Stimulated activated CD4-positive, alpha-beta T cell treated with anti-CD3 and anti-CD28 coated beads, Interleukin-1b, Interleukin-23, amount 100 ng/mL, for 1 hour (primary cell): ENCODE data around the gene TTI1.

Source experiments
- DNase-seq, 2 donors: peaks; one replicate each; pipeline ENCODE4 v3.0.0-alpha.2; 2020; ENCODE audit warnings: low read depth in 2 of 2

TTI1 gene

DNA sequence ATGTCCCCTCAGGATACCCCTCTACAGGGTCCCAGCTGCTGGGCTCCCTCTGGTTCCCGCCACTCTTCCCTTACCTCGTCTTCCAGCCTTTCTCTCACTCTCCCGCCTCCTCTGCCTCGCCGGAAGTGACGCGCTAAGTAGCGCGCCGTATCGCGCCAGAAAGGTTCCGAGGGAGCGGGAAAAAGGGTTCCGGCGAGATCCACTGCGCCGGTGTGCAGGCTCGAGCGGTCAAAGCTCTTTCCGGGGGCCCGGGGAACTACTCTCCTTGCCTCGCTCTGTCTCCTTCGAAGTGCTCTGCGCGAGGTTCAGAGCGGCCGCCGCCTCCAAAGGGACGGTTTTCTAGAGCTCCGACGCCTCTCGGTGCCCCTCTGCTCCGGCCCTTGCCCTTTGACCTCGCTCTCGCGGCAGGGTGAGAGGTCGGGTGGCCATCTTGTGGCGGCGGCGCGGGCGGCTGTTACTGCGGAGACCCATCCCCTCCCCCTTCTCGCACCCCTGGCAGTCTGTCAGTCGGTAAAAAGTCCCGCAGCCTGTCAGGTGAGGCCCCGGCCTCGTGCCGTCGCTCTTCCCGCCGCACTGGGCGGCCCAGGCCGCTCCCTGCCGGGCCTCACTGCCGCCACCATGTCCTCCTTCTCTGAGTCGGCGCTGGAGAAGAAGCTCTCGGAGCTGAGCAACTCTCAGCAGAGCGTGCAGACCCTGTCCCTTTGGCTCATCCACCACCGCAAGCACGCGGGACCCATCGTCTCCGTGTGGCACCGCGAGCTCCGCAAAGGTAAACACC is at the start of gene TTI1, which contains the start of gene RPRD1B:
TTI1 (minus strand) TSS at position 127 of the 778 bp plus-strand sequence. CDS start 19,640 bp downstream, outside the sequence.
RPRD1B (plus strand) TSS at position 417 of the 778 bp plus-strand sequence; CDS start at position 619, 202 bp downstream.
- peak; percentile 48 to 73 for DNase-seq

- no peak for DNase-seq
Measured at GRCh38 chr20:38082894-38083293, 49.6 kb upstream of the TTI1 start.

DNA sequence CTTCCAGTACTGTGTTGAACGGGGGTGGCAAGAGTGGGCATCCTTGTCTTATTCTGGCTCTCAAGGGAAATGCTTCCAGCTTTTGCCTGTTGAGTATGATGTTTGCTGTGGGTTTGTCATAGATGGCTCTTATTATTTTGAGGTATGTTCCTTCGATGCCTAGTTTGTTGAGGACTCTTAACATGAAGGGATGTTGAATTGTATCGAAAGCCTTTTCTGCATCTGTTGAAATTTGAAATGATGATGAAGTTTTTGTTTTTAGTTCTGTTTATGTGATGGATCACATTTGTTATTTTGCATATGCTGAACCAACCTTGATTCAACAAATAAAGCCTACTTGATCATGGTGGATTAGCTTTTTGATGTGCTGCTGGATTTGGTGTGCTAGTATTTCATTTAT is 48.3 kb upstream of the TTI1 start:
- DNase-seq, result no peak

- no peak for DNase-seq
Measured at GRCh38 chr20:38079353-38079752, 46.1 kb upstream of the TTI1 start.

GRCh38 chr20:38078084-38078483 is 44.8 kb upstream of the TTI1 start:
- no peak for DNase-seq

GRCh38 chr20:38076548-38076947 is 43.3 kb upstream of the TTI1 start:
- no peak for DNase-seq

DNA sequence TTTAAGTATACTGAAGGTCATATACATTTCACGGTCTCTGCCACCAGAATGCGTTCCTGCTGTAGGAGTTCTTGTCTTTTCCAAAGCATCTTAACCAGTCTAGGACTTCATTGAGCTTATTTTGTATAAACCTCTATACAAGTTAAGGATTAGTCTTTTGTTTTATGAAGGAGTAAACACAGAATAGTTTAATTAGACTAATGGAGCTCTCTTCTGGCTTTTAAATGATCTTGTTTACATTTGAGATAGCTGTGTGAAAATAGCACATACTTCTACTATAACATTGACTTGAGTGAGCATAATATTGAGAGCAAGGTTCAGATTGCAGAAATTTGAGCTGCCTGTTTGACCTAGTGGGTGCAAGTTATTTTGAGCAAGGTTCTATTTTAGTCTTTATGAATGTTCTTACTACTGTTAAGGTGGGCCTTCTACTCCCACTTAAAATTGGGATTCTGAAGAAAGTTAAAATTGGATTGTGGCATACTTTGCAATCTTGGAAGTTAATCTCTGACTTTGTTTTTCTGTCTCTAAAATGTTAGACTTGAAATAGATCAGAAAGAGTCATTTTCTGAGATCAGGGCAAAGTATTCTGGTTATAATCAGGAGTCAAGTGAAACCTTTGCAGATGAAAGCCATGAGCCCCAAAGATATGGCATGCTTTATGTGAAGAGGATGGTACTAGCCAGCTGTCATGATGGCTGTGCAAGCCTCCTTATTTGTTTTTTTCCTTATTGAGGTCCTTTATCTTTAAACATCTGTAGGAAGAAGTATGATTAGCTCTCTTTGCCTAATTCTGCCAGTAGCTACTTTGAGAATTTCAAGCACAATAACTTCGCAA is 42.1 kb upstream of the TTI1 start:
- DNase-seq, result no peak

DNA sequence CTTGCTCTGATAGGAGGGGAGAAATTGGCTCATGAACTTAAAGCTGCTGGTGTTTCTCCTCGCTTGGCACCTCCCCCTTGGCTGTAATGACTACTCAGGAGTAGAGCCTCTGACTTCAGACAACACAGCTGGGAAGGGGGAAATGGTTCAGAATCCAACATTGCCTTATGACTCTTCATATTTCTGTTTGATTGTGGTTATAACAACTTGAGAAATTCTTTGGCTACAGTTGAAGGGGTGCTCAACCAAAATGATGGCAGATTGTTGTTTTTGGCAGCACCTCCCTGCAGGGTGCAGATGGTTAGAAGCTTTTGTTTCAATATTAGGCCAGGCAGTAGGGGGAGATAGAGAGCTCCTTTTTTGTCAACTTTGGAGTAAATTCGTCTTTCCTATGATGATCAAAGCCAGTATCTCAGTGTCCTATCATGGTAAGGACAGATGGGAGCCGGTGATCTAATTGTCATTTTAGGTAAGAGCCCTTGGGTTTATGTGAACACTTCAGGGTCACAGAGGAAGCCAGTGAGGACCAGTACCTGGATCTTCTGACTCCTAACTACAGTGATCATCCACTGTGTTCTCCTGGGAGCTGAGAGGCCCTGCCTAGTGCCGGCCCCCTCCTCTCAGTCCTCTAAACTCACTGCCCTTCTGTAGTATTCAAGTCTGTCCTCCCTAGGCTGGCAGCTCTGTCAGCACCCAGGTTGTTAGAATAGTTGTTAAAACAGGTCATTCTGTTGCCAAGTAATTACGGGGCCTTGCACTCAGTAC is 40.2 kb upstream of the TTI1 start:
- no peak for DNase-seq

DNA sequence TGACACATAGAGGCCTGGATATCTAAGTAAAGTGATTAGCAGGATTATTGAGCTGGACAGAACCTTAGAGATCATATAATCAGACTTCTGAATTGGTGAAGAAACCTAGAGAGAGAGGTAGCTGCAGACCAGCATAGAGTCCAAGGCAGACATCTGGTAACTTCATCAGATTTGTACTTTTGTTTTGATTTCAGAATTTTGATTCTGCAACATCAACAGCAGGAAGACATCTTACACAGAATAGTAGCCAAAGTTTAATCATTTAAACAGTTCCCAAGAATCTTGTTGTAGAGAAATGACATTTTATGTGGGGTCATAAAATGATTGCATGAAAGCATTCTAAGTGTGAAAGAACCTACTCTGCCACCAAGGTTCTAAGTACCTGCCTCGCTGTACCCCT is 39.6 kb upstream of the TTI1 start:
- DNase-seq, result no peak

DNA sequence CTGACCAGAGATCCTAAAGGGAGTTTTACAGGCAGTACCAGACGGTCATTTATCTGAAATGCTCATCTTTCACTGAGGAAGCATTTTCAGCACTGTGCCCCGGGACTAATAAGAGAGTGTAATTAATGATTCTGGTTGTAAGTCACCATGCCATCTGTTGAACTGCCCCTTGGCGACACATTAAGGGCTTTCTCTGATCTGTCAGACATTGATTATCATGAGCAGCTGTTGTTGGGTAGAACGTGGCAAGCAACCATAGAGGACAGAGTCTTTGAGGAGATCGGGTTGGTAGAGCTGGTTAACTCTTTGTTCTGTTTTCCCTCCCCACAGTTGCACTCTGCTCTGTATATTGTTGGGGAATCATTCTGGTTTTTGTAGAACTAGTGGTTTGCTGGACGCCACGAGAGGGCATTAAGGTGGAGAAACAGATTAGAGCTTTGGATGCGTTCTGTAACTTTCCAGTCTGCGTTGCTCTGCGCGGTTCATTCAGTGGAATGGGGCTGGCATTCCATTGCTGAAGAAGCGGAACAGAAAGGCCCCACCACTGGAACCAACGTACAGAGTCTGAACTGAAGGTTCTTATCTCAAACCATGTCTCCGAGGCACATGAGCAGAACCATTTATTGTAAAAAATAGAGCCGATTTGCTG is 34.6 kb upstream of the TTI1 start:
- DNase-seq, result no peak

- DNase-seq, result no peak
Measured at GRCh38 chr20:38066969-38067716, 33.9 kb upstream of the TTI1 start.

DNA sequence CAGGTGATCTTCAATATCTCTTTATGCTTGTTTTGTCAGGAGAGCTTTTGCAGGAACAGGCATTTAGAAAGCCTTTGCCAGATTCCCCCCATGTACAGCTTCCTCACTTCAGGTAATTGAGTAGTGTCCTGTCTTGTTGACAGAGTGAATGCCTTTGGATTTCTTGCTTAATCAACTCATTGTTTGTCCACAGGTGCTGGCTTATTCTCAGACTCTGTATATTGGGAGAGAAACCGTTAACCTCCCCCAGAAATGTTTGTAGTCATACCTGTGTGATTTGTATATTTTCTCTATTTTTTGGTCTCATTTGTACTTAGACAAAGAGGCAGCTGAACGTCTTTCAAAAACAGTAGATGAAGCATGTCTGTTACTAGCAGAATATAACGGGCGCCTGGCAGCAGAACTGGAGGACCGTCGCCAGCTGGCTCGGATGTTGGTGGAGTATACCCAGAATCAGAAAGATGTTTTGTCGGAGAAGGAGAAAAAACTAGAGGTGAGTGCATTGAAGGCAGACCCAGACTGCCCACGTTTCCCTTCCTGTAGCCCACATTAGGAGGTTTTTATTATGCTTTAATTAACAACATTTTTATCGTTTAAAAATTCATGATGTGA is 32.6 kb upstream of the TTI1 start:
- DNase-seq, result no peak

- DNase-seq, result no peak
Measured at GRCh38 chr20:38063911-38064530, 30.8 kb upstream of the TTI1 start.

- no peak for DNase-seq
Measured at GRCh38 chr20:38062890-38063289, 29.6 kb upstream of the TTI1 start.

- no peak for DNase-seq
Measured at GRCh38 chr20:38061109-38061508, 27.9 kb upstream of the TTI1 start.

- no peak for DNase-seq
Measured at GRCh38 chr20:38060536-38060935, 27.3 kb upstream of the TTI1 start.

DNA sequence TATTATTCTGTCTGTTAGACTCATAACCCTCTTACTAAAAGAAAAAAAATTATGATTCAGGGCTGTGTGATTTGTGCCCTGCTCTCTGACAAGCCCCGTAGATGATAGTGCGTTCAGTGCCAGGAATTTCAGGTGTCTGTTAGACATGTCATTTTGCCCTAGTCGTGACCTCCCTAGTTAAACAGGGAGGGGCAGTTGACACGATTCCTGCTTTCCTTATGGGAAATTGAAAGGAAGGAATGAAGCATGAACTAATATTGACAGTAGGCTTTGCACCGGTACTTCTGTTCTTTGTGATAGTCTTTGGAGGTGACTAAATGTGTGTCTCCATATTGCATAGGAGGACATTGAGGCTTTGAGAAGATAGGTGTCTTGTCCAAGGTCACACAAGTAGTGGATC is 26.6 kb upstream of the TTI1 start:
- no peak for DNase-seq

DNA sequence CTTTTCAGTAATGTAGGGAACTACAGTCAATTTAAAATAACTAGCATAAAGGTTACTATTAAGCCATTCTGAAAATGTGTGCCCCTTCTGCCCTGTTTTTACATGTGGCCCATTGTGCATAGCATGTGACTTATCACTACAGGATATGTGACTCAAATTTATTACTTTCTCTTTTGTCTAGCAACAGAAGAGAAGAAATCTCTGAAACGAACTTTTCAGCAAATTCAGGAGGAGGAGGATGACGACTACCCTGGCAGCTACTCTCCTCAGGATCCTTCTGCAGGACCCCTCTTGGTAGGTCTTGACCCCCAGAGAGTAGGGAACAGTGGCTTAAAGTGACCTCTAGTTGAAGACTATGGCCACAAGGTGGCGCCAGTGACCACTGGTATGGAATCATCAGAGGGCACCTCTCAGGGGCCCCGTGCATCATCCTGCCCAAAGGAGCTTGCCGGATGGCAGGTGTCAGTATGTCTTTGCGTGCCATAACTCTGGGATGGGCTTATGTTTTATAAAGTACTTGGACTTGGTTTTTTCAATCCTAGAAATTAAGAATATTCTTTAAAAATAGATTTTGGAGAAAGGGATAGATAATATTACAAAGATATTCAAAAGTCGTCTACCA is 24.2 kb upstream of the TTI1 start:
- DNase-seq, result peak; percentile 37 to 53

- no peak for DNase-seq
Measured at GRCh38 chr20:38055848-38056247, 22.6 kb upstream of the TTI1 start.

GRCh38 chr20:38055294-38055693 is 22.0 kb upstream of the TTI1 start:
- no peak for DNase-seq
